HT-29 (cell line): ENCODE results near the gene PCMTD2. TPM values are rescaled to one million over a fixed set of nuclear protein-coding genes. Genes with fewer than 3 reads are reported as not detected.

Experiments used
- DNase-seq: peaks from one replicate; pipeline ENCODE4 v3.0.0-alpha.2; 2015; ENCODE audit warnings: low spot score
- total RNA-seq: library from RNA; depleted of rRNA; stranded (reverse); fragments of >200 nt; shearing (Covaris generic); gene quantifications from 2 replicates; pipeline ENCODE4 v1.2.3, GENCODE V29; 2014; rRNA removed

PCMTD2 gene
- total RNA-seq = 41.4 and 52.0 TPM in 2 replicates

- DNase-seq = peak; percentile 95
These were observed at the start of gene PCMTD2 for GRCh38 chr20:64255361-64256281. TSS of gene PCMTD2 (plus strand) at chr20:64255748. CDS start at chr20:64259966, 4,218 bp downstream.

DNA sequence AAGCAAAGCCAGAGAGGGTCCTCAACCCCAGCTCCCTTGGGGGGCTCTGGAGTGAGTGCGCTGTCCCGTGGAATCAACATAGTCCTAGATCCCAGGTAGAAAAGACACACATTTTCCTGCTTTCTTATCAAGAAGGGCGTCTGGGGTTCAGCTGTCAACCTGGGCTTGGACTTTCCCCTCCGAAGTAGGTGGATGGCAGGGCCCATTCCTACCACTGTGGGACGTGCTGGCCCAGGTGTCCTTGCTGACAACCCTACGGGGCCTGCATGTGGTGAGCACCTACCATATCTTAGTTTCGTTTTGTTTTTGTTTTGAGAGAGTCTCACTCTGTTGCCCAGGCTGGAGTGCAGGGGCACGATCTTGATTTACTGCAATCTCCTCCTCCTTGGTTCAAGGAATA, 48.9 kb upstream of the PCMTD2 start:
- no peak for DNase-seq

DNA sequence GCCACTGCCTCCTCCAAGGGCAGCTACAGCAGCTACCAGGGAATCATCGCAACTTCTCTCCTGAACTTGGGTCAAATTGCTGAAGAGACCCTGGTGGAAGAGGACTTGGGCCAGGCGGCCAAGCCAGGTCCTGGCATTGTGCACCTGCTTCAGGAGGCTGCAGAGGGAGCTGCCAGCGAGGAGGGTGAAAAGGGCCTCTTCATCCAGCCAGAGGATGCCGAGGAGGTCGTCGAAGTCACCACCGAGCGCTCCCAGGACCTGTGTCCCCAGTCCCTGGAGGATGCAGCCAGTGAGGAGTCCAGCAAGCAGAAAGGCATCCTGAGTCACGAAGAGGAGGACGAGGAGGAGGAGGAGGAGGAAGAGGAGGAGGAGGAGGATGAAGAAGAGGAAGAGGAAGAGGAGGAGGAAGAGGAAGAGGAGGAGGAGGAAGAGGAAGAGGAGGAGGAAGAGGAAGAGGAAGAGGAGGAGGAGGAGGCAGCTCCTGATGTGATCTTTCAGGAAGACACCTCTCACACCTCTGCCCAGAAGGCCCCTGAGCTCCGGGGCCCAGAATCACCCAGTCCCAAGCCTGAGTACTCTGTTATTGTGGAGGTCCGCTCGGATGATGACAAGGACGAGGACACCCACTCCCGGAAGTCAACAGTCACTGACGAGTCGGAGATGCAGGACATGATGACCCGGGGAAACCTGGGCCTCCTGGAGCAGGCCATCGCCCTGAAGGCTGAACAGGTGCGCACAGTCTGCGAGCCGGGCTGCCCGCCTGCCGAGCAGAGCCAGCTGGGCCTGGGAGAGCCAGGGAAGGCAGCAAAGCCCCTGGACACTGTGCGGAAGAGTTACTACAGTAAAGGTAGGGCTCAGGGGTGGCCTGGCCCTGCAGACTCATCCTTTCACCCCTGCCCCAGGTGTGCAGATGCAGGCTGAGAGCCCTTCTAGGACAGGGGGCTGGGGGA, 47.6 kb upstream of the PCMTD2 start:
- DNase-seq = no peak

- DNase-seq = no peak
These were observed 46.4 kb upstream of the PCMTD2 start for GRCh38 chr20:64209148-64209547.

DNA sequence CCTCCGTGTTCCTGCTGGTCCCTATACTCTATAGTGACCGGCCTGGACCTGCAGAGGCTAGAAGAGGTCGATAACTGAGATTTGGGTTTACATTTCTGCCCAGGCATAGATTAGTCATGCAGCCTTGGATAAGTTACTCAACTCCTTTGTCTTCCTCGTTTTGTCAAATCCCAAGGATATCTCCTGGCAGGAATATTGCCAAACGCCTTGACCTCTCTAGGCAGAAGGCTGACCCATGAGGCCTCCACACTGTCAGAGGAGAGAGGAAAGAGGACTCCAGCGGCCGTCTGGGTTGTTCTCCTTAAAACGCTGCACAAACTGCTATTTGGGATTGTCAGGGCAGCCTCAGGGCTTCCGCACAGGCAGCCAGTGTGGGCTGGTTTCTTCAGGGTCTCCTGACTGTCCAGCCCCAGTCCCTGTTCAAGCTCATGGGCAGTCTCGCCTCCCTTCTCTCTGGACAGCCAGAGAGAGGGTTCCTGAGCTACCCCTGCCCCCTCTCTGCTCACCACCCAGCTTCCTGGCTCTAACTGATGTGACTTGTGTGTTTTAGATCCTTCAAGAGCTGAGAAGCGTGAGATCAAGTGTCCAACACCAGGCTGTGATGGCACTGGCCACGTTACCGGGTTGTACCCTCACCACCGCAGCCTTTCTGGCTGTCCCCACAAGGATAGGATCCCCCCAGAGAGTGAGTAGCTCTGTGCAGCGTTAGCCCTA, 44.7 kb upstream of the PCMTD2 start:
- DNase-seq = no peak

- DNase-seq = no peak
These were observed 43.5 kb upstream of the PCMTD2 start for GRCh38 chr20:64211874-64212658.

DNA sequence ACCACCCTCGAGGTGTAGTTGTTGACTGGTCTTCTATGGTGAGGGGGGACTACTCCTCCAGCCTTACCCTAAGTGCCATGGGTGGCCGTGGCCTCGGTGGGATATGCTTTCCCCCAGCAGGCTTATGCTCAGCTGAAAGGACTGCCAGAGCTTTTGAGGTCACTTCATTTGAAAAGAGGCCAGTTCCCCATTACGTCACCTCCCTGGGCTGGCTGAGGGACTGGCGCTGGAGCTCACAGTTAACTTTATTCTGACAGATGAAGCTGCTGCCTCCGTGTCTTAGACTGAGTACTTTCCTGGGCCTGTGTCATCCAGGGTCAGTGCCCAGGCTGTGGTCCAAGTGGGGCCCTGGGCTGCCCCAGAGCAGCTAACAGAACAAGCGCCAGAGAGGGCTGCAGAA, 42.8 kb upstream of the PCMTD2 start:
- DNase-seq = no peak

DNA sequence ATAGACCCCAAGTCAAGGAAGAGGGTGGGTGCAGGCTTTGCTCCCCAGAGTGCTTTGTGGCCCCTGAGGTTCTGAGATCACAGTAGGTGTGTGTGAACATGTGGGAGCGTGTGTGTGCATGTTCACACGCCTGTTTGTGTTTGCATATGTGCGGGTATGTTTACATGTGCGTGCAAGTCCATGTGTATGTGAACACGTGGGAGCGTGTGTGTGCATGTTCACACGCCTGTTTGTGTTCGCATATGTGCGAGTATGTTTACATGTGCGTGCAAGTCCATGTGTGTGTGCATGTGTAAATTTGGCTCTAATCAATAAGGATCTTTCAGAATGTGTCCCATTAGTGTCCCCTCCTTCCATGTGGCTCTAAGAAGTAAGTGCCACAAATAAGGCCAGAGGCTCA, 41.4 kb upstream of the PCMTD2 start:
- DNase-seq = no peak

DNA sequence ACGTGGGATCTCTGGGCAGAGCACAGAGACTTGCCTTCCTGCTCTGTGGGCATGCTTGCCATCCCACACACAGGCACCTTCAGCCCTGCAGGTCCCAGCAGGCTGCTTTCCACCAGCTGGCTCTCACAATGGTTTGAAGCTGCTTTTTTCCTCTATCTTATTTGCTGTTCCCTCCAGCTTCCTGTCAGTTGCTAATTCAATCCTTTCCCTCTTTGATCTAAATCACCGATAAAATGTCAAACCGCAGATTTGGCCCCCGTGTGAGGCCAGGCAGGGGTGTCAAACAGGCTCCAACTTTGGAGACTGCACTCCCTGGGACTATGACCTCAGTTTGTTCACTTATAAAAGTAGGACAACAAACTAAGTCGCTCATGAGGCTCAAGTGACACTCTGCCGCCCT, 40.6 kb upstream of the PCMTD2 start:
- DNase-seq = no peak

- DNase-seq = peak; percentile 31
These were observed 39.5 kb upstream of the PCMTD2 start for GRCh38 chr20:64216036-64216435.

GRCh38 chr20:64216910-64217309, 38.6 kb upstream of the PCMTD2 start:
- DNase-seq = no peak

DNA sequence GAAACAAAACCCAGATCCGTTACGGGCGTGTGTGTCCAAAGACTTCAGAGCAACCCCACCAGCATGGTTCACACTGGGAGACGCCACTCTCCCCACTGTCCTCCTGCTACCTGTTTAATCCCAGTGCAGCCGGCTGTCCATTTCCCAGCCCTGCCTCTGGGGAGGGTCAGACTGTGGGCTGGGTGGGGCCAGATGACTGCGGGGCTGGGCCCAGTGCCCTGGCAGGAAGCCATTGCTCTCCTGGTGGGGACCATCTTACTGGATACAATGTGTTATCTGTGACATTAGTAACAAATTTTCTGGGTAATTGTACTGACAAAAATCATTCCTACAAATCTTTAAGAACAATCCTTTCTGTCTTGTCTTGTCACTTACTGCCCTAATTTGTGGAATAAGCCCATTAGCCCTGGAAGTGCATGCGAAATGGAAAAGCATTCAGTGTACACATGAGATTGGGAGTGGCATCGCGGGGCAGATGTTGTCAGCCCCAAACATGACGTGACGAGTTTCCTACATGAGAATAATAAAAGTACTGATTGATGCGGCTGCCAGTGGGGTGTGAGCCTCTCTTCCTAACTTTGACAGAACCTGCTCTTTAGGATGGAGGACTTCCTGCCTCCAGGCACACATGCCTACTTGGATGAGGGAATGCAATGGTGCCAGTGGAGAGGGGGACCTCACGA, 37.9 kb upstream of the PCMTD2 start:
- DNase-seq = no peak

DNA sequence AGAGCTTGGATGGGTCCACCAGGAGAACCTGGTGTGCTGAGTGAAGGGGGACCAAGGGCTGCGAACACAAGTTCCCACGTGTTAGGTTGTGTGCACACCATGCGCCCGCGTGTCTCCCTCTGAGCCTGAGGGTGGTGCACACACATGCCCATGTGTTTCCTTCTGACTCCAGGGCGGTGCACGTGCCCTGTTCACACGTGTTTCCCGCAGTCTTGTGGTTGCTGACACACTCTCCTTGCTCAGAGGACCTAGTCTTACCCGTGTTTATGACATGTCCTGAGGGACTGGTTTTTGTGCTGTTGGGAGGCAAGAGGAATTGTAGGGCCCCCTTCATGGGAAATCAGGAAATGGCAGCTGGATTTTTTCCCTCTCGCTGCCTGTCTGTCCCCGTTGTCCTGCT, 36.3 kb upstream of the PCMTD2 start:
- no peak for DNase-seq

GRCh38 chr20:64219730-64220129, 35.8 kb upstream of the PCMTD2 start:
- no peak for DNase-seq

- no peak for DNase-seq
These were observed 35.1 kb upstream of the PCMTD2 start for GRCh38 chr20:64220420-64220819.

- DNase-seq = no peak
These were observed 34.5 kb upstream of the PCMTD2 start for GRCh38 chr20:64220891-64221527.

- DNase-seq = no peak
These were observed 33.2 kb upstream of the PCMTD2 start for GRCh38 chr20:64222291-64222735.

- DNase-seq = no peak
These were observed 32.6 kb upstream of the PCMTD2 start for GRCh38 chr20:64222851-64223525.

DNA sequence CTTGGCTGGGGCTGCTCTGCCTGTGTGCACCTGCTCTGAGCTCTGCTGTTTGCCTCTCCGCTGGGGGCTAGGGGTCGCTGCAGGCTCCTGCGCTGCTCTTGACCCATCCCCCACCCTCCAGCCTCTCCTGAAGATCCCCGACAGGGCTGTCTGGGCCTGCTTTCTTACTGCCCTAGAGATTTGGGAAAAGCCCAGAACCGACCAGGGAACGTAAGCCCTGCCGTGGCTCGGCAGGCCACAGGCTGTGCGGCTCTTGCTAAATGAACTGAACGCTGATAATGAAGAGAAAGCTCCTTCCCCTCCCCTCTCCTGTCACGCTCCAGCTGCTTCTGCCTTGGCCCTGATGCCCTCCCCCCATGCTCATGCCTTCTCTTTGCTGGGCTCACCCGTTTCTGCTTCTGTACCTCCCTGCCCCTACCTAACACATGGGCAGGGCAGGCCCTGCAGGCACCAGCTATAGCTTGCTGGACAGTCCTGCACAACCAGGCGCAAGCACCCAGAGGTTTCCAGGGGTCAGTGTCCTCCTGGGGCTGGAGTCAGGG, 32.0 kb upstream of the PCMTD2 start:
- DNase-seq = no peak
